ENCODE data around the gene SLC9A9. TPM values are rescaled to one million over a fixed set of nuclear protein-coding genes. Genes with fewer than 3 reads are reported as not detected.

SLC9A9 gene
- total and polyA plus RNA-seq, 10 of the 15 experiments (the other 5 are each of a cell fraction or from before 2014, with no cell fraction given) = 3.5 to 14.2 (median 9.3) TPM

DNA sequence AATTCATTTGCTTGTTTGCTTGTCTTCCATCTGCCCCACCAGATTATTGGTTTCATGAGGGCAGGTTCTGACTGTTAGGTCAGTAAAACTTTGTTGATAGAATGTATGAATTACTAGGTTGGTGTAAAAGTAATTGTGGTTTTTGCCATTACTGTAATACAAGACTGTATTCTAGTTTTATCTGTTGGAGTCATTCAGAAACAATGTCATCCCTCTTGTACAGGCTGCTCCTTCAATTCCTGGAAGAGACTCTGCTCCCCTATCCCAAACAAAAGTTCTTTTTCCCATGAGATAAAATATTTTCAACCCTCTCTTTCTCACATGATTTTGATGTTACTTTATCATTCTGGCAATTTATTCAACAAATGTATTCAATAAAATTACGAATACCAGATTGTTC, 613.7 kb downstream of the SLC9A9 start:
- no peak overlapping the region for H2AFZ ChIP-seq (ENCODE audit: control insufficient read depth, low read depth, low read length)
- no peak overlapping the region for H3K27ac ChIP-seq (ENCODE audit: control insufficient read depth, insufficient read depth)
- H3K79me2 ChIP-seq (ENCODE audit: control insufficient read depth, insufficient read depth, low read length) = no peaks in the 10 kb centered on the region
- SMC1A ChIA-PET (ENCODE audit: uncharacterized antibody, unreplicated experiment) = interaction anchor here (1.6 to 1.7 kb wide), 2 partner anchors 42 to 73 kb away, joined by 3 to 4 read pairs; no protein-coding TSS in a partner anchor
- CTCF ChIA-PET = no interaction called here
- DNase-seq (ENCODE audit: low read depth, low spot score) = no peak
- H3K4me3 ChIP-seq = no peak overlapping the region
- no peak for FAIRE-seq
- intact Hi-C loops (cut with micrococcal nuclease; ENCODE audit: unreplicated experiment) (no loop called here), in situ Hi-C loops (cut with MboI) (no loop called here)
- no peak overlapping the region for H3K9ac ChIP-seq (ENCODE audit: control insufficient read depth, insufficient read depth, low read length)
- H3K4me2 ChIP-seq (ENCODE audit: control insufficient read depth, insufficient read depth) = no peak overlapping the region
- H3K4me1 ChIP-seq (ENCODE audit: control insufficient read depth, insufficient read depth, low read length) = peaks cover 13% of the 10 kb centered on the region
- H4K20me1 ChIP-seq (ENCODE audit: control insufficient read depth, insufficient read depth) = no peaks in the 10 kb centered on the region
- no TSS peak for BruUV-seq (replicated peaks)
- 100% methylated on average over 1 of the region's 1 CpG for WGBS (ENCODE audit: insufficient coverage, insufficient replicate concordance, low lambda C conversion rate, missing lambda C conversion rate)
- no peaks in the 10 kb centered on the region for H3K27me3 ChIP-seq (replicated peaks in 1 of 2; ENCODE audit: control insufficient read depth in 2 of 2, insufficient read depth in 2 of 2, low read length in 1 of 2)
- POLR2A ChIA-PET = no interaction called here
- TF ChIP-seq SPI1 (IDR thresholded peaks at IDR 0.05; ENCODE audit: borderline replicate concordance, insufficient read depth, low read depth, low read length) (no peak), KAT2A (conservative IDR thresholded peaks at IDR 0.05; ENCODE audit: control insufficient read depth, low read depth, low read length) (no peak), TCF7 (IDR thresholded peaks at IDR 0.05; ENCODE audit: borderline replicate concordance) (no peak), CREM (IDR thresholded peaks at IDR 0.05; ENCODE audit: low read depth) (no peak), PAX5 (IDR thresholded peaks at IDR 0.05; ENCODE audit: borderline replicate concordance, low read depth, low read length) (no peak), HCFC1 (IDR thresholded peaks at IDR 0.05; ENCODE audit: low read length) (no peak), NBN (IDR thresholded peaks at IDR 0.05) (no peak), GABPA (IDR thresholded peaks at IDR 0.05; ENCODE audit: low read depth) (no peak), RELA (IDR thresholded peaks at IDR 0.05; ENCODE audit: borderline replicate concordance, partially characterized antibody) (no peak), MEF2A (IDR thresholded peaks at IDR 0.05; ENCODE audit: insufficient read depth, low read depth, low read length) (no peak)
- TF ChIP-seq, protein P1, sequence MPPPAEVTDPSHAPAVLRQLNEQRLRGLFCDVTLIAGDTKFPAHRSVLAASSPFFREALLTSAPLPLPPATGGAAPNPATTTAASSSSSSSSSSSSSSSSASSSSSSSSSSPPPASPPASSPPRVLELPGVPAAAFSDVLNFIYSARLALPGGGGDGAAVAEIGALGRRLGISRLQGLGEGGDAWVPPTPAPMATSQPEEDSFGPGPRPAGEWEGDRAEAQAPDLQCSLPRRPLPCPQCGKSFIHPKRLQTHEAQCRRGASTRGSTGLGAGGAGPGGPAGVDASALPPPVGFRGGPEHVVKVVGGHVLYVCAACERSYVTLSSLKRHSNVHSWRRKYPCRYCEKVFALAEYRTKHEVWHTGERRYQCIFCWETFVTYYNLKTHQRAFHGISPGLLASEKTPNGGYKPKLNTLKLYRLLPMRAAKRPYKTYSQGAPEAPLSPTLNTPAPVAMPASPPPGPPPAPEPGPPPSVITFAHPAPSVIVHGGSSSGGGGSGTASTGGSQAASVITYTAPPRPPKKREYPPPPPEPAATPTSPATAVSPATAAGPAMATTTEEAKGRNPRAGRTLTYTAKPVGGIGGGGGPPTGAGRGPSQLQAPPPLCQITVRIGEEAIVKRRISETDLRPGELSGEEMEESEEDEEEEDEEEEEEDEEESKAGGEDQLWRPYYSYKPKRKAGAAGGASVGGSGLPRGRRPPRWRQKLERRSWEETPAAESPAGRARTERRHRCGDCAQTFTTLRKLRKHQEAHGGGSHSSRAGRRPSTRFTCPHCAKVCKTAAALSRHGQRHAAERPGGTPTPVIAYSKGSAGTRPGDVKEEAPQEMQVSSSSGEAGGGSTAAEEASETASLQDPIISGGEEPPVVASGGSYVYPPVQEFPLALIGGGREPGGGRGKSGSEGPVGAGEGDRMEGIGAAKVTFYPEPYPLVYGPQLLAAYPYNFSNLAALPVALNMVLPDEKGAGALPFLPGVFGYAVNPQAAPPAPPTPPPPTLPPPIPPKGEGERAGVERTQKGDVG (CRISPR knock-in tag; IDR thresholded peaks at IDR 0.05) = no peak
- ATAC-seq = no peak
- RAD21 ChIA-PET (ENCODE audit: unreplicated experiment) = interaction anchor here (1.1 kb wide), 1 partner anchor 27 kb away, joined by 3 read pairs; no protein-coding TSS in a partner anchor
- H3K9me3 ChIP-seq (replicated peaks; ENCODE audit: control insufficient read depth, insufficient read depth, low read length) = peaks cover 3% of the 10 kb centered on the region; the same call in 2 of the 3 replicates
- H3K36me3 ChIP-seq (ENCODE audit: control insufficient read depth in 2 of 2, insufficient read depth in 2 of 2, low read length in 1 of 2) = no peaks in the 10 kb centered on the region
